Progenitor cell of endocrine pancreas (in vitro differentiated cells): Measurements from ENCODE around the gene NRXN3. TPM values are rescaled to one million over a fixed set of nuclear protein-coding genes. Genes with fewer than 3 reads are reported as not detected.

Source experiments
- DNase-seq: peaks from one replicate; pipeline ENCODE4 v3.0.0; 2021; ENCODE audit warnings: low spot score; ENCODE audit not compliant: unreplicated experiment
- H3K27ac Mint-ChIP-seq: 2 replicates; pipeline ENCODE4 v1.8.0; 2021; ENCODE audit warnings: mild to moderate bottlenecking, moderate library complexity, mixed read lengths
- H3K27me3 Mint-ChIP-seq: 2 replicates; pipeline ENCODE4 v1.8.0; 2021; ENCODE audit warnings: mixed read lengths
- H3K36me3 Mint-ChIP-seq: 2 replicates; pipeline ENCODE4 v1.8.0; 2022; ENCODE audit warnings: mixed read lengths; ENCODE audit not compliant: insufficient read depth
- H3K4me1 Mint-ChIP-seq: 2 replicates; pipeline ENCODE4 v1.8.0; 2021; ENCODE audit warnings: low read depth, mixed read lengths
- H3K4me3 Mint-ChIP-seq: 2 replicates; pipeline ENCODE4 v1.8.0; 2021; ENCODE audit warnings: low read depth, mild to moderate bottlenecking, moderate library complexity, mixed read lengths
- H3K9me3 Mint-ChIP-seq: 2 replicates; pipeline ENCODE4 v1.8.0; 2021; ENCODE audit warnings: low read depth, mixed read lengths
- CTCF ChIP-seq: fragments of 200-600 bp; sonication (generic); IDR thresholded peaks from one replicate; pipeline ENCODE4 v1.5.0; 2021; ENCODE audit warnings: antibody characterized with exemption, mild to moderate bottlenecking; ENCODE audit not compliant: unreplicated experiment
- total RNA-seq: library from RNA; stranded (reverse); gene quantifications from 2 replicates; pipeline ENCODE4 v1.2.1, GENCODE V29; 2021

NRXN3 gene
- total RNA-seq, 1 donor from 2014 or later, result 22.1 TPM

DNA sequence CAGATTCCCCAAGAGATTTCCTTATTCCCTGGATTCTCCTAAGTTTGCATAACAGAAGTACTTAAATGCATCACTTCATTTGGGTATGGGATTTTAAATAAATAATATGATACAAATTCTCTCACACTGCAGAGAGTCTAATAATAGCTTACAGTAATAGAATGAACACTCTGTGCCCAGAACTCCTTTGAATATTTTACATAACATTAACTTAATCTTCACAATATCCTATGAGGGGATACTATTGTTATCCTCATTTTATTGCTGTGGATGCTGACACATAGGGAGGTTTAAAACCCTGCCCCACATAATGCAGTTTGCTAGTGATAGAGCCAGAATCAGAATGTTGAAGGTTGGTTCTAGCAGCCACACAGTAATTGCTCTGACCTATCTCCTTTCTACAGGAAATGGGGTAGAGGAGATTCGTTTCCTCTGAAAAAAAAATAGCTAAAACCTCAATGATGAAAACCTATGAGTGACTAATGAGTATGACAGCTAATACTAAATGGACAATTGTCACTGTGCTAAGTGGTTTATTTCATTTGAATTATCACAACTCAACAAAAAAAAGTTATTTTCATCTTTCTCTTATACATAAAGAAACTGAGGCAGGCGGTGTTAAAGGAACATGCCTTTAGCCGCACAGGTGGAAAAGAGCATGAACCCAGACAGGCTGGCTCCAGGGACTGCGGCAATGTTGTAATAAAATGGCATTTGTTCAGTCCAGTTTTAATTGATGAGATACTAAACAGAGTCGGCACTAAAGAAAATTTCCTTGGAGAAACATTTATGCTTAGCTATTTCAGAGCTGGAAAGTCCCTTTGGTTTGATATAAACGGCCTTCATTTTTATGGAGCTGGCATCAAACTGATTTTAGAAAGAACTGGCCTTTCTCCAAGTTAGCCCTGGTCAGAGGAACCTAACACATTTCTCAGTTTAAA, 880.9 kb downstream of the NRXN3 start:
- H3K27me3 Mint-ChIP-seq, result peaks cover 2% of the 10 kb centered on the region

DNA sequence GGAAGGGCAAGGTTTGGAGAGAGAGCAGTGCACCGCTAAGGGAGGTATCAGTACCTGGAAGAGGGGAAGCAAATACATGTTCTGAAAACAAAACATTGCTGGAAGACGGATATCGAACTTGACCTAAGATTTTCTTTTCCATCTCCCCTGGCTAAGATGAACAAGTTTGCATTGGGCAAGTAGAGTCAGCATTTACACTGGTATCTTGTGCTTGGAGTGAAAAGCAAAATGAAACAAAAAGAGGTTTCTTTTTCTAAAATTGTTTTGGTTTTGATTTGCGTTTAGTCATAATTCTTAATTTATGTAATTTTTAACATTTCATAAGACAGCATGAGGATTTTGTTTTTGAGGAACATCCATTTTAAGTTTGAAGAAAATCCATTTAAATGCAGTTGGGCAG, 881.6 kb downstream of the NRXN3 start:
- DNase-seq, result no peak
- H3K27ac Mint-ChIP-seq, result no peak overlapping the region

More for the DNA sequence above, 880.9 kb downstream of the NRXN3 start:
- Mint-ChIP-seq H3K36me3 (no peaks in the 10 kb centered on the region), H3K4me3 (no peak overlapping the region), H3K27ac (no peak overlapping the region), H3K4me1 (no peaks in the 10 kb centered on the region), H3K9me3 (no peaks in the 10 kb centered on the region)
- DNase-seq, result no peak
- no peak for TF ChIP-seq CTCF

DNA sequence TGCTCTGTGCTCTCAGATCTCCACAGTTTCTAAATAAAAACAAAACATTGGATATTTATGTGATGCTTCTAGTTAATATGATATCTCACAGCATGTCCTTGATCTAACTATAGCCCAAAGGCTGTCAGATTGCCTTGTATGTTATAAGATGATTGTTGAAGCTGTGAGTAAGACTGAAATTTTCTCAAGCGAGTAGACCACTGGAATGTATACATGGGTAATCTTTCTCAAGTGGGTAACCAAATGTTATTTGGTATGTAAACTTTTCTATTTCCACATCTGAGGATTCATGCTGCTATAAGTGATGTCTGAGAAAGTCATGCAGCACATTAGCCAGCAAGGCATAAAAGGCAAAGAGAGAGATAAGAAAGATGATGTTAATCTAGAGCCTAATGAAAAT, 886.7 kb downstream of the NRXN3 start:
- DNase-seq, result no peak

More for the DNA sequence above, 881.6 kb downstream of the NRXN3 start:
- Mint-ChIP-seq H3K27me3 (peaks cover 2% of the 10 kb centered on the region), H3K4me3 (no peak overlapping the region), H3K9me3 (no peaks in the 10 kb centered on the region), H3K36me3 (no peaks in the 10 kb centered on the region), H3K4me1 (no peaks in the 10 kb centered on the region)
- TF ChIP-seq CTCF, result no peak

DNA sequence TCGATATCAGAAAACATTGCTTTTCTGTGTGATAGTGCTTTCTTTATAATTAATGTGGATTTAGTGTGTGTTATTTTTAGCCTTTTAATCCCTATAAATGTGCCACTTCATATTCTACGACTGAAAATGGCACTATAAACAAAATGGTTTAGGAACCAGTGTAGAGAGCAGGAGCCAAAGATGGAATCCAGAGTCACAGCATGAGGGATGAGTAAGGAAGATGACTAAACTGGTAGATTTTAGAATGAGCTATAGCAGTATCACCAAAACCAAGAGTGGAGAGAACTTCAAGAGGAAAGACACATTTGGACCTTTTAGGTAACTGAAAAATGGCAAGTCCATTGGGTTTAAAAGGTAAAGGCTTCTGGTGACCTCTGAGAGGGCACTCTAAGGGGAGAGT, 887.2 kb downstream of the NRXN3 start:
- no peak for DNase-seq
- Mint-ChIP-seq H3K27me3 (peaks cover 2% of the 10 kb centered on the region), H3K9me3 (peaks cover 2% of the 10 kb centered on the region), H3K27ac (no peak overlapping the region), H3K4me3 (no peak overlapping the region), H3K4me1 (no peaks in the 10 kb centered on the region), H3K36me3 (no peaks in the 10 kb centered on the region)
- no peak for TF ChIP-seq CTCF

More for the DNA sequence above, 886.7 kb downstream of the NRXN3 start:
- Mint-ChIP-seq H3K4me3 (no peak overlapping the region), H3K27ac (no peak overlapping the region), H3K4me1 (no peaks in the 10 kb centered on the region), H3K36me3 (no peaks in the 10 kb centered on the region), H3K27me3 (peaks cover 2% of the 10 kb centered on the region), H3K9me3 (peaks cover 2% of the 10 kb centered on the region)
- no peak for TF ChIP-seq CTCF

GRCh38 chr14:79062226-79062625, 892.1 kb downstream of the NRXN3 start:
- Mint-ChIP-seq H3K27ac (no peak overlapping the region), H3K36me3 (no peaks in the 10 kb centered on the region), H3K9me3 (peaks cover 6% of the 10 kb centered on the region), H3K27me3 (no peaks in the 10 kb centered on the region), H3K4me3 (no peak overlapping the region), H3K4me1 (no peaks in the 10 kb centered on the region)
- TF ChIP-seq CTCF, result no peak
- no peak for DNase-seq
